GM18499 (cell line): ENCODE data around the gene CSAD.
"Not testable (repeated sequence)": the region's sequence is repeated elsewhere in the genome, so short reads cannot be mapped to it uniquely, and the experiment has no call there.

Source experiments
- ATAC-seq: cut with Tn5 transposase; IDR thresholded peaks from one replicate; pipeline ENCODE4 v1.9.1; 2021; ENCODE audit warnings: moderate number of reproducible peaks; ENCODE audit not compliant: insufficient read depth, unreplicated experiment

CSAD gene

DNA sequence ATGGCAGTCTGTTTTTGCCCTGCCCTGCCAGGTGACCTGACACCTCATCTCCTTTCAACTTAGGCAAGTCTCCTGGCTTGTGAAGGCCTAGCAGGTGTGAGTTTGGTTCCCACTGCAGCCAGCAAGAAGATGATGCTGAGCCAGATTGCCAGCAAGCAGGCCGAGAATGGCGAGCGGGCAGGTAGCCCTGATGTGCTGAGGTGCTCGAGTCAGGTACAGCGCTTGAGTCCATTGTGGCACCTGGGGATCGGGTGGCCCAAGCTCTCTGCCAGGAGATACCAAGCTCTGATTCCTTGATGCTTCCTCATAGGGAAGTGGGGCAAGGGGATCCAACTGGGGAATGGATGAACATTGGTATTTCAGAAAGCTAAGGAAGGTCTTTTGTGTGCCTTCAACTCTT lies 4.1 kb upstream of the CSAD start:
- ATAC-seq: no peak

DNA sequence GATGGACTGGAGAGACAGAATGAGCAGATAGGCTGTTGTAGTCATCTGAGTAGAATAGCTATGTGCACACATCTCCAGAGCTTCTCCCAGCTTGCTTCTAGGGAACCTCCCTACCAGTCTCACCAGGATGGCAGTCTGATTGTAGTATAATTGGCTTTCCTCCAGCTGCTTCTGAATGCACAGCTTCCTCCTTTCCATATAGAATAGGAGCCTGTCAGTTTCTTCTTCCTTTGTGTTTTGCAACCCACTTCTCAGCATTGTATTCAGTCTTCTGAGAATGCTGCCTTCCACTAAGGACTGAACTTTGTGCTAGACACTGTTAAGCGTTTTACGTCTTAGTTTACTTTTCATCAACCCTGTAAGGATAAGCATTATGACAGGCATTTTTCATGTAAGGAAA lies 2.2 kb upstream of the CSAD start:
- no peak for ATAC-seq

DNA sequence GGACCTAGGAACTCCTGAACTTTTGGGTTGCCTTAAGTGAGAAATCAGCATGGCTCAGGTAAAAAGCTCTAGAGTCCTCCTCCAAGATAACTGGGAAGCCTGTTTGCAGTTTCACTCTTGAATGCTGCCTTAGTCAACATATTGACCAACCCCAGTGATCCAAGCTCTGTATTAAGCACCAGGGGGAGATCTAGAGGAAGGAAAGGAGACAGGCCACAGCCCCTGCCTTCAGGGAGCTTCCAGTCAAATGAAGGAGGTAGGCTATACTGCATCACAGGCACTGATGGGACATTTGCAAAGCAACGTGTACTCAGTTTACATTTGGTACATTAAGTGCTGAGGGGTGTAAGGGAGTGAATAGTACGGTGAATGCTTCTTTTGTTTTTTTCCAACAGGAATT lies 1.2 kb upstream of the CSAD start:
- no peak for ATAC-seq

DNA sequence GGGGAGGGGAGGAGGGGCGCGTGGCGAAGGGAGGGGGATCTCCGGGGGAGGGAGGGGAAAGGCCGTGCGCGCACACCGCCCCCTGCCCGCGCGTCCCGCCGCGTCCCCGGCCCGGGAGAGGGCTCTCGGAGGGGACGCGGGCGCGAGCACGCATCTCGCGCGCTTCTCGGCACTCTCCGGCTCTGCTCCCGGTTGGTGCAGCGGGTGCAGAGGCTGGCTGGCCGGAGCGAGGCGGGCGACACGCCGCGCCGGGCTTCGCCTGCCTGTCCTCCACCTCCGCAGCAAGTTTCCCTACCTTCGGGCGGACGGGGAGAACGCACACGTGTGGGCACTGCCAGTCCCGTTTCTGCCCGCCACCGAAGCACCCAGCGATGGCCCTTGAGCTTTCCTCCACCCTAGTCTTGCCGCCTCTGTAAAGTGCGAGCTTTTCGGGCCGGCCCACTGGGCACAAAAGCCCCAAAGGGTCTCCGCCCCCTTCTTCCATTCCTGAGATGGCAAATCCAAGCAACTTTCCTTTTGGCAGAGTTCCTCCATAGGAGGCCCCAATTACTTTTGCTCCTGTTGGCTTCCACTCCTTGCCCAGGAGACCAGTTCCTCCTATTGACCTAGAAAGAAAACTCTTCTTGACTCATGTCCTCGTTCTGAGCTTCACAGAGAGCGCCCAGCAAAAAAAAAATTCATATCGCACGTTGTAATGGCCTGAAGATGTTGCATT lies 363 bp upstream of the CSAD start:
- ATAC-seq: peak; percentile 13

DNA sequence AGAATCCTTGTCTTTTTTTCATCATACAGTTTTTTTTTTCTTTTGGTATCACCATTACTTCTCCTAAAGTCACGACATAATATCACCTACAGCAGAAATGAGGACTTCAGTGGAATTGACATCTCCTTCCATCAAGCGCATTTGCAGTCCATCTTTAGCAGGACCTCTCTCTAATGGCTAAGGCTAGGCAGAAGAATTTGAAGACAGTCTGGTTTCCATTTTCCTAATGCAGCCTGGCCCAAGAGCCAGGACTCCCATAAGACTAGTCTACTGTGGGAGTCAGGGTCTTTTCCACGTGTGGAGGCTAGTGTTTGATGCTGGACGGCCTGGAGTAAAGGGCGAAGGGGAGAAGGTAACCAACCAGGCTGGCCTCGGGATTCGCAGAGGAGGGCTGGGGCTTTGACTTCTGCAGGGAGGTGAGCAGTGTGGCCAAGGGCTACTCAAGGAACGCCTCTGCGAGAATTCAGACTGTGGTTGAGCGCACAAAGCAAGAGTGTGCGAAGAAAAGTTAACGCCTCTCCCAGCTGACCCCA lies 972 bp downstream of the CSAD start:
- peak; percentile 7 for ATAC-seq

DNA sequence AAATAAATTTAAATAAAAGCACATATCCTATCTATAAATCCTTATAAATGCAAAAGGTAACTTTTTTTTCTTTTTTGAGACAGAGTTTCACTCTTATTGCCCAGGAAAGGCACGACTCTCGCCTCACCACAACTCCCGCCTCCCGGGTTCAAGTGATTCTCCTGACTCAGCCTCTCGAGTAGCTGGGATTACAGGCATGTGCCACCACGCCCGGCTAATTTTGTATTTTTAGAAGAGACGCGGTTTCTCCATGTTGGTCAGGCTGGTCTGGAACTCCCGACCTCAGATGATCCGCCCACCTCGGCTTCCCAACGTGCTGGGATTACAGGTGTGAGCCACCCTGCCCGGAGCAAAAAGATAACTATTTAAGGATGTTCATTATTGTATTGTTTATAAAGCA lies 1.9 kb downstream of the CSAD start:
- not testable (repeated sequence) for ATAC-seq

DNA sequence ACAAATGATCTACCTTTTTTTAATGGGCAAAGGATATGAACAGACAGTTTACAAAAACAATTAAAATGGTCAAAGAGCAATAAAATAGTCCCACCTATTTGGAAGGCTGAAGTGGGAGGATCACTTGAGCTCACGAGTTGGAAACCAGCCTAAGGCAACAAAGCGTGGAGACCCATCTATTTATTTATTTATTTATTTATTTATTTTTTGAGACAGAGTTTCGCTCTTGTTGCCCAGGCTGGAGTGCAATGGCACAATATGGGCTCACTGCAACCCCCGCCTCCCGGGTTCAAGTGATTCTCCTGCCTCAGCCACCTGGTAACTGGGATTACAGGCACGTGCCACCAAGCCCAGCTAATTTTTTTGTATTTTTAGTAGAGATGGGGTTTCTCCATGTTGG lies 3.3 kb downstream of the CSAD start:
- ATAC-seq: not testable (repeated sequence)

DNA sequence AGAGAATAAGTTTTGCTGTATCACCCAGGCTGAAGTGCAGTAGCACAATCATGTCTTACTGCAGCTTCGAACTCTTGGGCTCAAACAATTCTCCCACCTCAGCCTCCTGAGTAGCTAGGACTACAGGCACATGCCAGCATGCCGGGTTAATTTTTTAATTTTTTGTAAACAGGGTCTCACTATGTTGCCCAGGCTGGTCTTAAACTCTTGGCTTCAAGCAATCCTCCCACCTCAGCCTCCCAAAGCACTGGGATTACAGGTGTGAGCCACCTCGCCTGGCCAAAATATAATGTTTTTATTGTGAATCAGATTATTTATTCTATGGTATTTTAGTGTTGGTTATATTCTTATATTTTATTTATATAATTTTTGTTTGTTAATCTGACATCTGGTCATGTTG lies 4.0 kb downstream of the CSAD start:
- no peak for ATAC-seq

DNA sequence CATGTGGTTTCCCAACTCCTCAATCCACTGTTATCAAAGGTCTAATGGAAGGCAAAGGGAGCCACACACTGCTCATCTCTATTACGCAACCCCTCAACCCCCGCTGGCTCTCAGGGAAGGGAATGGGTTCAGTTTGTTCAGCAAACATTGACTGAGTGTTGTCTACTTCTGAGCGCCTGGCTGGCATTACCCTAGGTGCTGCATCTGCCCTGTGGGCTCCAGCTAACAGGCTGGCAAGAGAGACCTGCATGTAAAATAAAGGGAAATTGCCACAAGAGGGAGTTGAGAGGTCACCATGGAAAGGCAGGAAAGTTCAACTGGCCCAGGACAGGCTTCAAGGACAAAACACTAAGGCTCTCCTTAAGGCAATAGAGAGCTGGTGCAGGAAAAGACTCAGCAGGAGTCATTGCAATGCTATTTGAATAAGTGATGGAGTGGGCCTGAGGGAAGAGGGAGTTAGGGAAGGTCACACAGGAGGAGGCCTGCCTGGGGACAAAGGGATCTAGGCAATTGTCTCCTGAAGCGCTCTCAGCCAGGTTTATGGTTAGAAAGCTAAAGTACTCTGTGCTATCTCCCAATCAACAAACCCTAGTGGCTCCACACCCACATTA lies 5.7 kb downstream of the CSAD start:
- no peak for ATAC-seq

DNA sequence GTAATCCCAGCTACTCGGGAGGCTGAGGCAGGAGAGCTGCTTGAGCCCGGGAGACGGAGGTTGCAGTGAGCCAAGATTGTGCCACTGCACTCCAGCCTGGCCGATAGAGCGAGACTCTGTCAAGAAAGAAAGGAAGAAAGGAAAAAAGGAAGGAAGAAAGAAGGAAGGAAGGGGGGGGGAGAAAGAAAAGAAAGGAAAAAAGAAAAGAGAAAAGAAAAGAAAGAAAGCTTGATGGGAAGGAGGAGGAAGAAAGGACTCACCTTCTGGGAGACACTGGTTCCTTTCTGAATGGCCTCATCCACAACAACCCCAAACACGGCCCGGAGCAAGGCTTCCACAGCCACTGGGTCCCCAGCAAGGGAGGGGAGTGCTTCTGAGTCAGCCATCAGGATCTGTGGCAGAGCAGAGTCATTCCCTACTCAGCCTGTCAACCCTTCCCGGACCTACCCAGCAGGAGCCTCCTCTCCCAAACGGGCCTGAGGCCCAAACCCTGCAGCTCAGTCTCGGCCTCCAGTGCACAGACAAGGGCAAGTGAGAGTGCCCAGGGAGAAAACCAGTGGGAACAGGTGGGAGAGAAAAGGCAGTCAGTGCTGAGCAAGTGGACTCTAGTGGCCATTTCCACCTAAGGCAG lies 7.5 kb downstream of the CSAD start:
- no peak for ATAC-seq

DNA sequence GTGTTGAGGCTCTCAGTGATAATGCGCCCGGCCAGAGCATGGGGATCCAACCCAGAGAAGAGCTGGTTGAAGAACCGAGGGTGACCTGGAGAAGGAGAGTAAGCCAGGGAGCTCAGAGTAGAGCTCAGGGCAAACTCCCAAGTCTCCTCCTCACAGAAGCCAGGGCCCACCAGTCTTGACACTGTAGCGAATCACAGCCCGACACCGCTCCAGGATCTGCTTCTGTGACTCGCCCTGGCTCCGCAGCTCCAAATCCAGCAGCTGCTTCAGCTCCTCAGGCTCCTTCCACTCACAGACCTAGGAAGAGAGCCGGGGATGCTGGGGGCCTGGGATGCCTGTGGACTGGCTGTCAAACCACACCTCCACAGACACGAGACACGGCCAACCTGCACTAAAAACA lies 8.4 kb downstream of the CSAD start:
- ATAC-seq: no peak

DNA sequence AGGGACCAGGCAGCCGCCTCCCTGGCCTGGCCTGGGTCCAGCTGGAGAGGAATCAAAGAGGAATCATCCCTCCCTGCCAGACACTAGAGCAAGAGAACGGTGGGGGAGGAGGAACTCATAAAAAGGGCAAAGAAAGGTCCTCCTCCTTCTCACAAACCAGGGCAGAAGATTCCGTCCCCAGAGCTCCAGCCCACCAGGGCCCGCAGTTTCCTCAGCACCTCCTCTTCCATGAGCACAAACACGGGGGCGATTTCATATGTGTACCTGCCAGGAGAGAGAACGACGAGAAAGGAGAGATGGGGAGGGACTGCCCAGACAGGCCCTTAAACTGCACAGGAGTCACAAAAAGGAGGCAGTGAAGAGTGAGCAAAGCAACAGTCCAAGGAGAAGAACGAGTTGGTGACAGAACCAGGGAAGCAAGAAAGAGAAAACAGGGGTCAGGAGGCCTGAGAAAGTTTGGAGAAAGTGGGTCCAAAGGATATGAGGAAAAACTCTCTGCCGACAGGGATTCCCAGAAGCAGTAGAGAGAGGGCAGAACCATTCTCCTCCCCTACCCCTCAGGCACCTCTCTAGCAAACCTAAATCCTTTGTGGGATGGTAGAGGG lies 8.9 kb downstream of the CSAD start:
- no peak for ATAC-seq

DNA sequence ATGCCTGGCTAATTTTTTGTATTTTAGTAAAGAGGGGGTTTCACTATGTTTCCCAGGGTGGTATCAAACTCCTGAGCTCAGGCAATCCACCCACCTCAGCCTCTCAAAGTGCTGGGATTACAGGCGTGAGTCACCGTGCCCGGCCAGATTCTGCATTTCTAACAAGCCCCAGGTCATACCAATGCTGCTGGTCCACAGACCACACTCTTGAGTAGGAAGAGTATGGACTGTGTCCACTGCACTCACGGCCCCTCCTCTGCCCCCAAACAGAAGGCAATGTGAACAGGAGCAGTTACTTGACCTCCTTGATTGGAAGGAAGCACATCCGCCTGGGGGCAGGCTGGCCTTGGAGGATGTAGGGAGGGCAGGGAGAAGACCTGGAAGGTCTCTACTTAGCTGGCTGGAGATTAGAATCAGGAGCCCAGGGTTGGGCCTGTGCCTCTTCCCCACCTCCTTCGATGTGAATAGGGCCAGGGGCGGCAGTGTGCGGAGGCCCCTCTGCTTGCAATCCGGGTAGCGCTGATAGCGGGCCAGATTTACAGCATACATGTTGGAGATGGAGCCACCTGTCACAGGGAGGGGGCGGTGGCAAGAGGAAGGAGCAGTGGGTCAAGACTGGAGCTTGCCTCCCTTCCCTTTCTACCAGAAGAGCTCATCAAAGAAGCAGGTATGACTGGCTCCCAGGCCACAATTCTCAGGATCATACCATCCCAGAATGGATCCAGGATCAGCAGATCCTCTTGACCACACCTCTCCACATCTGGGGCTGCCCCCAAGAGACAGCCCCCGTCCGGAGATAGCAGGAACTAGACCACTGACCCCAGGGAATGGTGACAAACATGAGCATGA lies 9.6 kb downstream of the CSAD start:
- ATAC-seq: no peak

DNA sequence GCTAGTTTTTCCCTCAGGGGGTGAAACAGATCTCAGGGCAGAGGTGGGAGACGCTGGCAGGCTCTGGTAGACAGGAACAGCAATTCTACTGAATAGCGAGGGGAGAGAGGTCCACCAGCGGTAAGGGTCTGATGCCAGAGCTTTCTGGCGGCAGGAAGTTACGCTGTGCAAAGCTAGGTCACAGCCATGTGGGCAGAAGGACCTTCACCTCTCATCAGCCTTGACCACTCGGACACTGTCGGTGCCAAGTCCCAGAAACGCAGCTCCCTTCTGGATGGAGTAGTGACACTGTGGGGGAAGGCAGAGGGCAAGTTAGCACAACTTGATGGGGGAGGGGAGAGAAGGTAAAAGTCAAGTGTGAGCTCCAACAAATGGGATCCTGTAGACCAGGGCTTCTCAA lies 10.5 kb downstream of the CSAD start:
- ATAC-seq: no peak

DNA sequence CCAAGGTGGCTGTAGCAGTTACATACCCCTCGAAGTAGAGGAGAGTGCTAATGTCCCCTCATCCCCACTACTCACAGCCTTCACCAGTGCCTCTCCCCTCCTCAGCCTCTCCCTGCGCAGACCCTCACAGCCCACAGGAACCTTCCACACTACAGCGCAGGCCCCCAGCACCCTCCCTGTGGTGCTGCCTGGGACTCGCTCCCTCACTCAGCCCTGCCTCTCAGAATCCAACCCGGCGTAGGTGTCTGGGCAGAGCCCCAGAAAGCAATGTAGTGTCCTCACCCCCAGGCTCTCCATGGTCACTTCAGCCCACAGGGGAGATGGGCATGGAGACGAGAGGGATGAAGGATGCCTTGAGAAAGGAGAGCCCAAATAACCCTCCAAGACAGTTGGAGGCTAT lies 11.1 kb downstream of the CSAD start:
- no peak for ATAC-seq

DNA sequence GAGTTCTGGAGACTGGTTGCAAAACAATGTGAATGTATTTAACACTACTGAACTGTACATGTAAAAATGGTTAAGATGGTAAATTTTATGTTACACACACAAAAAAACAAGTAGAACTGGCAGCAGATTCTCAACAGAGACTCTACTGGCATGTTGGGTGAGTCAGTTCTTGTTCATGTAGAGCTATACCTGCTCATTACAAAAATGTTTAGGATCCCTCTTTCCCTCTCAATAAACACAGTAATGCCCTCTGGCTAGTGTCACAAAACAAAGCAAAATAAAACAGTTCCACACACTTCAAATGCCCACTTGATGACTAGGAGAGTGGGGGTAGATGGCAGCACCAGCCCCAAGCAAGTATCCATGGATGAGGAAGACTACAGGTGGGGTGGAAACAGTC lies 13.9 kb downstream of the CSAD start:
- ATAC-seq: no peak

DNA sequence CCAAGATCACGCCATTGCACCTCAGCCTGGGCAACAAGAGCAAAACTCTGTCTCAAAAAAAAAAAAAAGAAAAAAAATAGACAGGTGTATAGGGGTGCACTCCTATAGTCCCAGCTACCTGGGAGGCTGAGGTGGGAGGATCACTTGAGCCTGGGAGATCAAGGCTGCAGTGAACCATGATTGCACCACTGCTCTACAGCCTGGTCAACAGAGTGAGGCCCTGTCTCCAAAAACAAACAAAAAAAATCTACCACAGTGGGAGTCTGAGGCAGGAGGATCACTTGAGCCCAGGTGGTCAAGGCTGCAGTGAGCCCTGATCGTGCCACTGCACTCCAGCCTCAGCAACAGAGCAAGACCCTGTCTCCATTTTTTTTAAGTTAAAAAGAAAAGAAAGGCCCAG lies 17.7 kb downstream of the CSAD start:
- ATAC-seq: not testable (repeated sequence)

DNA sequence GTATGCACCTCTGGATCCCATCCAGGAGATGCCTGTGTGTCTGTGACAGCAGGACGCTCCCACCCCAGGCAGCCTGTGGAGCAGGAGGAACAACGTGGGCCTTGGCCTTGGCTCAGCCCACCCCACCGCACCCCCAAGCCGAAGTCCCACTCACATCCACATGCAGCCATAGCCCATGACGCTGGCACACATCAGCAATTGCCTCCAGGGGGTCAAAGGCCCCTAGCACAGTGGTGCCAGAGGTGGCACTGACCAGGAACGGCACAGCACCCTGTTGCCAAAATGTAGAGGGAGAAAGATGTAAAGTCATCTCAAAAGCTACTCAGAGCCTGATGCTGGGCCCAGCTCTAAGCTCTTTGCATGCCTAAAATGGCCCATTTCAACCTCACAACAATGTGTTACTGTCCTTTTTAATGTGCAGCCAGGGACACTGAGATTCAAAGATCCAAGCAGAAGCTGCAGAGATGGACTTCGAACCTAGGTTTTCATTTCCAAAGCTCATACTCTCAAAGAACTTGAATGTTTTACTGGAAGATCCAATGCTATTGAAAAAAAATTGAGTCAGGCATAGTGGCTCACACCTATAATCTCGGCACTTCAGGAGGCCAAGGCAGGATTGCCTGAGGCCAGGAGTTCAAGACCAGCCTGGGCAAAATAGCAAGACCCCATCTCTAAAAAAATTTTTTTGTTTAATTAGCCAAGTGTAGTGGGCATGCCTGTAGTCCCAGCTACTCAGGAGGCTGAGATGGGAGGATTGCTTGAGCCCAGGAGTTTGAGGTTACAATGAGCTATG lies 19.4 kb downstream of the CSAD start:
- no peak for ATAC-seq

DNA sequence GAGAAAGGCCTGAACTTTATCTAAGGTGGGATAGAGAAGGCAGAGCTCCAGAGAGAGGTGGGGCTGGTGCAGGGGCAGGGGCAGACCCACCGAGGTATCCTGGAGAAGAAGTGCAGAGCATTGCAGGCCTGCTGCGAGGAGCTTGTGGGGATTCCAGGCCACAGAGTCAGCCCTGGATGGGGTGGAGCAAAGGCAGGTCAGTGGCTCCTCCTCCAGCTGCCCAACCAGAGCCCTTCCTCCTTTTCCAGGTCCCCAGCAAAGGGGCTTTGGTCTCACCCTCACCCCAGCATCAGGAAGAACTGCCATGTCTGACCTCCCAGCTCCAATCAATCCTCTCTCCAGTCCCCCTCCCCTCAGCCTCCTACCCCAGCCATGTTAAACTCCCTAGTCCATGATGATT lies 20.1 kb downstream of the CSAD start:
- no peak for ATAC-seq

DNA sequence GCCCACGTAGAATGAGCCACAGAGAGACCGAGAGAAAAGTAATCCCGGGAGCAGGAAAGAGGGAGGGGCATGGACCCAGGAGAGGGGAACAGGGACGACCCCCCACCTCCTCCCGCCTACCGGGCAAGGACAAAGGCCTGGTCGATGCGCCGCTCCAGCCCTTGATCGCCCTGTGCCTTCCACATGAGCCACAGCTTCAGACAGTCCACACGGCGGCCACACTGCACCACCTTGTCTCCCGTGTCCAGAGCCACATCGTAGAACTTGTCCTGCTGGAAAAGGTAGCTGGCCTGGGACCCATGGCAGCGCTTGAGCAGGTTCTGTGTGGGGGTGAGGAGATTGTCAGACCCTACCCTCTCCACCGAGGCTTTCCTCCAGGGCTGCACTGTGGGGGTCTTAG lies 20.7 kb downstream of the CSAD start:
- ATAC-seq: no peak
